Mucosa of descending colon (tissue), 3 donors: Measurements from ENCODE around the gene NMRK2. TPM values are rescaled to one million over a fixed set of nuclear protein-coding genes. Genes with fewer than 3 reads are reported as not detected.
"Not testable (repeated sequence)": the region's sequence is repeated elsewhere in the genome, so short reads cannot be mapped to it uniquely, and the experiment has no call there.

Experiments used
- ATAC-seq: fragments of 200-7000 bp; cut with Tn5 transposase; one replicate; pipeline ENCODE4 v1.9.1; 2020; ENCODE audit warnings: mild to moderate bottlenecking, moderate library complexity
- DNase-seq, 3 donors: peaks; one replicate each; pipeline ENCODE4 v3.0.0-alpha.2; 2020
- H3K36me3 ChIP-seq: fragments of 200-600 bp; one replicate; pipeline ENCODE4 v1.8.0; 2021; ENCODE audit warnings: low read depth, mild to moderate bottlenecking
- H3K4me1 ChIP-seq: fragments of 200-600 bp; one replicate; pipeline ENCODE4 v1.8.0; 2021; ENCODE audit warnings: low read depth, mild to moderate bottlenecking
- H3K4me3 ChIP-seq: fragments of 200-600 bp; one replicate; pipeline ENCODE4 v1.8.0; 2021; ENCODE audit warnings: mild to moderate bottlenecking
- H3K9me3 ChIP-seq: fragments of 200-600 bp; one replicate; pipeline ENCODE4 v1.8.0; 2021; ENCODE audit warnings: mild to moderate bottlenecking
- CTCF ChIP-seq: fragments of 200-600 bp; IDR thresholded peaks from one replicate; pipeline ENCODE4 v1.8.0; 2022; ENCODE audit warnings: antibody characterized with exemption, mild to moderate bottlenecking
- intact Hi-C, 2 donors: fragments of 100-400 bp; cut with DNase I in 1 of 2; cut with micrococcal nuclease in 1 of 2; formaldehyde crosslinking; loops; one replicate each; pipeline versions ENCODE4 v1.11.0 to v1.11.1; 2022; cut with DNase I, micrococcal nuclease
- total RNA-seq, 3 donors: library from RNA; stranded (reverse); fragmentation: NEBNext Ultra II Directional in 2 of 3; extraction: Animal tissue kit (Norgen Biotek cat#: 25700) in 2 of 3; gene quantifications; one replicate each; pipeline versions ENCODE4 v1.2.1 to v1.2.4, GENCODE V29; 2021 to 2023
- donor health status: DM: no; HTN: no; CAD: no; lungs with moderate emphysema.
- donor health status: DM: no; HTN: no; CAD: no.
- donor health status: DM: no; HTN: yes; CAD: no.

The NMRK2 gene
- total RNA-seq, 3 donors from 2014 or later, result 0.36 TPM; not detected in 2

- intact Hi-C loops, result no loop called here
- ATAC-seq, result no peak
- no peaks in the 10 kb centered on the region for H3K9me3 ChIP-seq
- DNase-seq, result no peak
- H3K4me1 ChIP-seq, result no peaks in the 10 kb centered on the region
- H3K36me3 ChIP-seq, result no peaks in the 10 kb centered on the region
- H3K4me3 ChIP-seq, result no peak overlapping the region
- no peak for TF ChIP-seq CTCF
Measured at GRCh38 chr19:3942790-3943409, 10.0 kb downstream of the NMRK2 start.

GRCh38 chr19:3944018-3944721, 11.3 kb downstream of the NMRK2 start:
- Histone ChIP-seq H3K36me3 (no peaks in the 10 kb centered on the region), H3K9me3 (no peaks in the 10 kb centered on the region), H3K4me1 (no peaks in the 10 kb centered on the region), H3K4me3 (no peak overlapping the region)
- no peak for TF ChIP-seq CTCF
- no peak for ATAC-seq
- no peak for DNase-seq
- intact Hi-C loops, result no loop called here

GRCh38 chr19:3945838-3946237, 13.0 kb downstream of the NMRK2 start:
- Histone ChIP-seq H3K9me3 (no peaks in the 10 kb centered on the region), H3K36me3 (no peaks in the 10 kb centered on the region), H3K4me3 (no peak overlapping the region), H3K4me1 (no peaks in the 10 kb centered on the region)
- ATAC-seq (no peak), DNase-seq (no peak)
- intact Hi-C loops, result no loop called here
- no peak for TF ChIP-seq CTCF

- DNase-seq, H3K9me3 ChIP-seq, H3K36me3 ChIP-seq, H3K4me3 ChIP-seq, H3K4me1 ChIP-seq, intact Hi-C loops, ATAC-seq: not testable (repeated sequence)
Measured at GRCh38 chr19:3947316-3947933, 14.6 kb downstream of the NMRK2 start.

GRCh38 chr19:3949294-3949693, 16.4 kb downstream of the NMRK2 start:
- Histone ChIP-seq H3K4me1 (no peaks in the 10 kb centered on the region), H3K36me3 (no peaks in the 10 kb centered on the region), H3K4me3 (no peak overlapping the region), H3K9me3 (no peaks in the 10 kb centered on the region)
- TF ChIP-seq CTCF, result no peak
- ATAC-seq (no peak), DNase-seq (no peak)
- intact Hi-C loops, result no loop called here
